H9 (cell line): Measurements from ENCODE around the gene TMC3. TPM values are rescaled to one million over a fixed set of nuclear protein-coding genes. Genes with fewer than 3 reads are reported as not detected.

ENCODE experiments used
- DNase-seq: peaks from one replicate; pipeline ENCODE4 v3.0.0-alpha.2; 2017
- H2AFZ ChIP-seq: one replicate; pipeline ENCODE4 v1.6.1; 2013; ENCODE audit warnings: mild to moderate bottlenecking, low read length, control low read depth, moderate library complexity
- H2AK5ac ChIP-seq: 2 replicates; pipeline ENCODE4 v1.6.1; 2013; ENCODE audit warnings: low read length, control low read depth, mixed read lengths; ENCODE audit not compliant: insufficient read length
- H2BK120ac ChIP-seq: one replicate; pipeline ENCODE4 v1.6.1; 2013; ENCODE audit warnings: low read depth, mild to moderate bottlenecking, low read length, control low read depth, inconsistent platforms; ENCODE audit not compliant: poor library complexity, severe bottlenecking
- H2BK12ac ChIP-seq: 2 replicates; pipeline ENCODE4 v1.6.1; 2013; ENCODE audit warnings: low read length, control low read depth, mixed read lengths, low read depth; ENCODE audit not compliant: insufficient read length
- H2BK15ac ChIP-seq: 2 replicates; pipeline ENCODE4 v1.6.1; 2013; ENCODE audit warnings: low read depth, low read length, control low read depth
- H2BK20ac ChIP-seq: one replicate; pipeline ENCODE4 v1.6.1; 2013; ENCODE audit warnings: low read depth, mild to moderate bottlenecking, low read length, control low read depth, inconsistent platforms; ENCODE audit not compliant: poor library complexity, severe bottlenecking
- H2BK5ac ChIP-seq: 2 replicates; pipeline ENCODE4 v1.6.1; 2013; ENCODE audit warnings: low read length, control low read depth, mixed read lengths; ENCODE audit not compliant: insufficient read length
- H3K14ac ChIP-seq: 2 replicates; pipeline ENCODE4 v1.6.1; 2013; ENCODE audit warnings: low read length, control low read depth; ENCODE audit not compliant: insufficient read depth
- H3K18ac ChIP-seq: 2 replicates; pipeline ENCODE4 v1.6.1; 2013; ENCODE audit warnings: low read depth, mild to moderate bottlenecking, mixed read lengths, low read length, control low read depth; ENCODE audit not compliant: insufficient read length
- H3K23ac ChIP-seq: 2 replicates; pipeline ENCODE4 v1.6.1; 2013; ENCODE audit warnings: low read length, control low read depth, mixed read lengths, low read depth; ENCODE audit not compliant: insufficient read length
- H3K23me2 ChIP-seq: 2 replicates; pipeline ENCODE4 v1.6.1; 2013; ENCODE audit warnings: low read depth, mild to moderate bottlenecking, mixed read lengths, low read length, control low read depth; ENCODE audit not compliant: insufficient read length, poor library complexity, severe bottlenecking
- H3K27ac ChIP-seq: 2 replicates; pipeline ENCODE4 v1.5.1; 2013; ENCODE audit warnings: low read length, control low read depth, mixed read lengths, low read depth; ENCODE audit not compliant: insufficient read length
- H3K27me3 ChIP-seq: 2 replicates; pipeline ENCODE4 v1.6.1; 2013; ENCODE audit warnings: low read length, control low read depth, inconsistent platforms; ENCODE audit not compliant: insufficient read depth
- H3K4ac ChIP-seq: 2 replicates; pipeline ENCODE4 v1.6.1; 2013; ENCODE audit warnings: low read depth, mild to moderate bottlenecking, control low read depth, inconsistent platforms, low read length, moderate library complexity
- H3K4me1 ChIP-seq: 2 replicates; pipeline ENCODE4 v1.6.1; 2013; ENCODE audit warnings: low read length, control low read depth, inconsistent platforms; ENCODE audit not compliant: insufficient read depth
- H3K4me2 ChIP-seq: 2 replicates; pipeline ENCODE4 v1.6.1; 2013; ENCODE audit warnings: low read length, control low read depth, mixed read lengths; ENCODE audit not compliant: insufficient read length, insufficient read depth
- H3K56ac ChIP-seq: 2 replicates; pipeline ENCODE4 v1.6.1; 2013; ENCODE audit warnings: low read depth, mild to moderate bottlenecking, mixed read lengths, low read length, control low read depth; ENCODE audit not compliant: insufficient read length
- H3K79me1 ChIP-seq: 2 replicates; pipeline ENCODE4 v1.6.1; 2013; ENCODE audit warnings: low read depth, mild to moderate bottlenecking, moderate library complexity, low read length, control low read depth, inconsistent platforms; ENCODE audit not compliant: insufficient read depth, poor library complexity, severe bottlenecking
- H3K79me2 ChIP-seq: 2 replicates; pipeline ENCODE4 v1.6.1; 2013; ENCODE audit warnings: low read length, control low read depth, inconsistent platforms; ENCODE audit not compliant: insufficient read depth
- H3K9ac ChIP-seq: 2 replicates; pipeline ENCODE4 v1.6.1; 2013; ENCODE audit warnings: low read length, control low read depth, mixed read lengths; ENCODE audit not compliant: insufficient read length; ENCODE audit errors: extremely low read depth
- H3K9me3 ChIP-seq: one replicate; pipeline ENCODE4 v1.6.1; 2013; ENCODE audit warnings: low read depth, low read length, inconsistent platforms; ENCODE audit not compliant: control insufficient read depth
- H3T11ph ChIP-seq: one replicate; pipeline ENCODE4 v1.6.1; 2013; ENCODE audit warnings: mild to moderate bottlenecking, low read length, control low read depth, inconsistent platforms
- H4K20me1 ChIP-seq: one replicate; pipeline ENCODE4 v1.6.1; 2013; ENCODE audit not compliant: control insufficient read depth, insufficient read length, insufficient read depth
- H4K5ac ChIP-seq: 2 replicates; pipeline ENCODE4 v1.6.1; 2013; ENCODE audit warnings: low read depth, mild to moderate bottlenecking, mixed read lengths, low read length, control low read depth; ENCODE audit not compliant: insufficient read length
- H4K8ac ChIP-seq: replicated peaks from 2 replicates; pipeline ENCODE4 v1.6.1; 2013; ENCODE audit warnings: low read length, control low read depth, mixed read lengths, low read depth; ENCODE audit not compliant: insufficient read length
- H4K91ac ChIP-seq: 2 replicates; pipeline ENCODE4 v1.6.1; 2013; ENCODE audit warnings: low read depth, mild to moderate bottlenecking, moderate library complexity, mixed read lengths, low read length, control low read depth; ENCODE audit not compliant: insufficient read length
- H3K27ac Mint-ChIP-seq, 3 experiments: 2 replicates in 2 of 3; 3 replicates in 1 of 3; pipeline ENCODE4 v1.8.0; 2020 to 2021; ENCODE audit warnings: mixed read lengths in 3 of 3, mild to moderate bottlenecking in 1 of 3, moderate library complexity in 1 of 3
- H3K27me3 Mint-ChIP-seq: 2 replicates; pipeline ENCODE4 v1.8.0; 2021; ENCODE audit warnings: low read depth, mild to moderate bottlenecking, moderate library complexity, mixed read lengths
- H3K36me3 Mint-ChIP-seq, 3 experiments: 2 replicates in 2 of 3; 3 replicates in 1 of 3; pipeline ENCODE4 v1.8.0; 2020 to 2021; ENCODE audit warnings: low read depth in 3 of 3, mixed read lengths in 3 of 3; ENCODE audit not compliant: insufficient read depth in 1 of 3
- H3K4me1 Mint-ChIP-seq, 2 experiments: 2 replicates each; pipeline ENCODE4 v1.8.0; 2020; ENCODE audit warnings: mixed read lengths in 2 of 2
- H3K4me3 Mint-ChIP-seq, 2 experiments: 2 replicates in 1 of 2; 3 replicates in 1 of 2; pipeline ENCODE4 v1.8.0; 2020 to 2021; ENCODE audit warnings: mild to moderate bottlenecking in 2 of 2, mixed read lengths in 2 of 2, moderate library complexity in 1 of 2
- H3K9me3 Mint-ChIP-seq, 2 experiments: 2 replicates in 1 of 2; 3 replicates in 1 of 2; pipeline ENCODE4 v1.8.0; 2020; ENCODE audit warnings: mild to moderate bottlenecking in 2 of 2, mixed read lengths in 2 of 2, moderate library complexity in 1 of 2
- CTCF ChIP-seq: fragments of 200-600 bp; sonication (generic); conservative IDR thresholded peaks from 3 replicates; pipeline ENCODE4 v1.8.0; 2021; ENCODE audit warnings: antibody characterized with exemption, mild to moderate bottlenecking
- WGBS: extraction: QIAGEN DNeasy Blood & Tissue Kit; methylation state at CpG from one replicate; pipeline ENCODE4 v1.1.7; 2013; ENCODE audit warnings: missing lambda C conversion rate, low lambda C conversion rate, mixed read lengths; ENCODE audit not compliant: insufficient read length; ENCODE audit errors: extremely low coverage; 5-methylcytosine and 5-hydroxymethylcytosine counted together
- total RNA-seq: library from RNA; stranded (reverse); gene quantifications from 2 replicates; pipeline ENCODE4 v1.2.1, GENCODE V29; 2021

Gene TMC3
- total RNA-seq, 1 experiment from 2014 or later: not detected

DNA sequence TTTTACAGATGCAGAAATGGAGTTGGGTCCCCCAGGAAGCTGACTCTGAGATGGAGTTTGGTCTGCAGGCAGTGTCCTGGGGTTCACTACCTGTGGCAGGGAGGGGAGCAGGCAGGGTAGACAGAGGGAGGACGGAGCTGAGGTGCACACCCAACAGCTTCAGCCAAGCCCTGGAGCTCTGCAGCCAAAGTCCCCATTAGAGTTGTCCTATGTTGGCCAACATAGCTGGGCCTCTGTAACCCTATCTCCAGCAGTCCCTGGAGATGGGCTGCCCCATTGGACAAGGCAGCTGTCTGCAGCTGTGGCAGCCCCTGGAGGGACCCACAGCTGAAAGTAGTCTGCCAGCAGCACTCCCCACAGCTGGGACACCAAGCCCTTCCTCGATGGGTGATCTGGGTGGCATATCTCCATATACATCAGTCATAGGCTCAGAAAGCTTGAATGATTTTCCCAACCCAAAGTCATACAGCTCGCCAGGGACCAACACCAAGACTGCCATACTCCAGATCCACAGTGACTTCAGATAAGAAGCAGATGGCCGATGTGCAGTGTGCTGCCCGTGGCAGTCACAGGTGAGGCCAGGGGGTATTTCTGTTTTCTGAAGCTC lies 82.0 kb downstream of the TMC3 start:
- no peak for DNase-seq
- no peaks in the 10 kb centered on the region for H3K36me3 Mint-ChIP-seq
- Histone ChIP-seq H3T11ph (no peak overlapping the region), H2BK120ac (no peak overlapping the region), H3K79me2 (no peaks in the 10 kb centered on the region), H3K4me1 (peaks cover 5% of the 10 kb centered on the region; the same call in 1 of the 2 replicates), H3K9ac (no peak overlapping the region), H3K4me2 (no peak overlapping the region), H3K4ac (no peak overlapping the region), H3K27me3 (no peaks in the 10 kb centered on the region), H2AK5ac (no peak overlapping the region), H3K23me2 (no peaks in the 10 kb centered on the region), H2BK15ac (no peak overlapping the region), H4K20me1 (no peaks in the 10 kb centered on the region), H3K23ac (no peak overlapping the region), H2BK5ac (no peak overlapping the region), H4K8ac (no peak overlapping the region), H3K18ac (no peak overlapping the region), H4K91ac (no peak overlapping the region), H2BK12ac (no peak overlapping the region), H2AFZ (no peak overlapping the region), H3K56ac (no peak overlapping the region), H4K5ac (no peak overlapping the region), H2BK20ac (no peak overlapping the region), H3K9me3 (no peaks in the 10 kb centered on the region), H3K27ac (no peak overlapping the region), H3K14ac (no peak overlapping the region), H3K79me1 (no peaks in the 10 kb centered on the region)
- no peaks in the 10 kb centered on the region for H3K9me3 Mint-ChIP-seq
- WGBS: no CpG with 5 or more reads among the region's 5 CpGs
- peaks cover 17% of the 10 kb centered on the region for H3K27me3 Mint-ChIP-seq
- peaks cover 11 to 18% of the 10 kb centered on the region in 2 experiments for H3K4me1 Mint-ChIP-seq
- TF ChIP-seq CTCF: no peak
- no peak overlapping the region for H3K27ac Mint-ChIP-seq
- H3K4me3 Mint-ChIP-seq: no peak overlapping the region
